CD4-positive, alpha-beta memory T cell (primary cell): ENCODE data around the gene MEF2D. TPM values are rescaled to one million over a fixed set of nuclear protein-coding genes. Genes with fewer than 3 reads are reported as not detected.

ENCODE experiments used
- CTCF ChIA-PET: fragments of 350-600 bp; sonication (Branson Sonifier 250); formaldehyde crosslinking; loops from one replicate; lab custom pipeline; 2021; ENCODE audit warnings: inconsistent platforms; ENCODE audit not compliant: partially characterized antibody; lab: Charles Lee
- POLR2A ChIA-PET: fragments of 350-600 bp; sonication (Branson Sonifier 250); formaldehyde crosslinking; loops from one replicate; lab custom pipeline; 2021; ENCODE audit not compliant: partially characterized antibody; lab: Charles Lee
- DNase-seq, 5 donors: peaks; one replicate each; pipeline versions ENCODE4 v3.0.0 to v3.0.0-alpha.2; 2020 to 2022; ENCODE audit warnings: mixed read lengths in 1 of 5
- H3K27ac ChIP-seq: one replicate; pipeline ENCODE4 v1.7.0; 2013; ENCODE audit warnings: low read depth, low read length
- H3K27me3 ChIP-seq: 2 replicates; pipeline ENCODE4 v1.7.0; 2013; ENCODE audit warnings: mild to moderate bottlenecking, low read length, moderate library complexity; ENCODE audit not compliant: insufficient read depth
- H3K36me3 ChIP-seq: 2 replicates; pipeline ENCODE4 v1.7.0; 2013; ENCODE audit warnings: mild to moderate bottlenecking, low read length, moderate library complexity; ENCODE audit not compliant: insufficient read depth
- H3K4me1 ChIP-seq: 2 replicates; pipeline ENCODE4 v1.7.0; 2013; ENCODE audit warnings: mild to moderate bottlenecking, low read length, moderate library complexity; ENCODE audit not compliant: insufficient read depth
- H3K4me3 ChIP-seq, 2 donors: one replicate each; pipeline ENCODE4 v1.7.0; 2013; ENCODE audit warnings: low read length in 2 of 2, mild to moderate bottlenecking in 1 of 2
- H3K9me3 ChIP-seq, 2 donors: one replicate each; pipeline ENCODE4 v1.7.0; 2013; ENCODE audit warnings: low read length in 2 of 2, control low read depth in 1 of 2; ENCODE audit not compliant: control insufficient read depth in 1 of 2
- H3K27ac Mint-ChIP-seq, 7 donors: one replicate each; pipeline ENCODE4 v1.8.0; 2020 to 2021; ENCODE audit warnings: mixed read lengths in 7 of 7, mild to moderate bottlenecking in 6 of 7, inconsistent platforms in 3 of 7, moderate library complexity in 3 of 7
- H3K27me3 Mint-ChIP-seq, 2 donors: one replicate each; pipeline ENCODE4 v1.8.0; 2020 to 2021; ENCODE audit warnings: mixed read lengths in 2 of 2
- H3K36me3 Mint-ChIP-seq, 2 donors: one replicate each; pipeline ENCODE4 v1.8.0; 2020 to 2021; ENCODE audit warnings: mixed read lengths in 2 of 2, inconsistent platforms in 1 of 2, mild to moderate bottlenecking in 1 of 2
- H3K4me1 Mint-ChIP-seq, 4 donors: one replicate each; pipeline ENCODE4 v1.8.0; 2020 to 2021; ENCODE audit warnings: mixed read lengths in 4 of 4, mild to moderate bottlenecking in 1 of 4
- H3K4me3 Mint-ChIP-seq, 8 donors: one replicate each; pipeline ENCODE4 v1.8.0; 2020 to 2021; ENCODE audit warnings: mixed read lengths in 8 of 8, mild to moderate bottlenecking in 7 of 8, moderate library complexity in 6 of 8, inconsistent platforms in 3 of 8
- H3K9me3 Mint-ChIP-seq, 8 donors: one replicate each; pipeline ENCODE4 v1.8.0; 2020 to 2021; ENCODE audit warnings: mixed read lengths in 8 of 8, mild to moderate bottlenecking in 5 of 8, inconsistent platforms in 3 of 8, moderate library complexity in 1 of 8
- intact Hi-C: fragments of 100-400 bp; cut with micrococcal nuclease; formaldehyde crosslinking; loops from one replicate; pipeline ENCODE4 v1.15.1; 2023
- polyA plus RNA-seq, 2 donors: library from polyadenylated mRNA; unstranded; fragments of 300-500 nt; fragmentation: Illumina TruSeq; gene quantifications; one replicate each; pipeline ENCODE4 v1.2.3, GENCODE V29; 2021
- total RNA-seq, 2 experiments: library from RNA; stranded (reverse); gene quantifications; one replicate each; pipeline ENCODE4 v1.2.3, GENCODE V29; 2021

The MEF2D gene
- total and polyA plus RNA-seq, 4 experiments from 2014 or later: 4.2 to 69.6 (median 39.4) TPM

DNA sequence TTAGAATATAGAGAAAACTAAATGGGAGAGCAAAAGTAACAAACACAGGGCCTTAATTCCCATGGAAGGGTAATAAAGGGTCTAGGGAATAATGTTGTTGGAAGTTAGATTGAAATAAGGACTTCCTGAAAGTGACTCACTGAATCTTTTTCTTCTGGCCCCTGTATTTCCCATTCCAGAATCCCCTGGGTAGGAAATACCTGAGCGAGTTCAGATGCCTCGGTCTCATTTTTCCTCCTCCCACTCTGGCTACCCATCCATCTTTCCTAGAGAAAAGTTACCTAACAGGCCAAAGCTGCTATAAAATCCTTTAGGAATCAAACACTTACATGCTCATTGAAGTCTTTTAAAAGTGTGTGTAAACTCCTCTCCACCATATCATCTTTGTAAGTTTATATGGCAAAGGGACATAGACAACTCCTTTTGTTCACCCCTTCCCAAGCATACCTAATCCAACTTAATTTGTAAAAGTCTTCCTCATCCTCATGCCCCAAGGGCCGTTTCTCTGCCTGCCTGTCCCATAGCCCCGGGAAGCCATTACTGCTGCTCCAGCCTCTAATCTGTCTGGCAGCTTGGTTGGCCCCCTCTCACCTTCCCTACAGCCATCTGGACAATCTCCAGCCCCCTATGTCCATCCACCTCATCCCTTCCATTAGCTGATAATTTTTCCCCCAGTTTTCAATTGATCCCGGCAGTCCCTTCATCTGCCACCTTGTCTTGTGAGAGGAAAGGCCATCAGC lies 3.3 kb upstream of the MEF2D start:
- peaks cover 0 to 3% (median 0%) of the 10 kb centered on the region in 8 donors for H3K9me3 Mint-ChIP-seq
- peak overlapping the region in 1 of 2 donors; percentile 47 for H3K4me3 ChIP-seq

DNA sequence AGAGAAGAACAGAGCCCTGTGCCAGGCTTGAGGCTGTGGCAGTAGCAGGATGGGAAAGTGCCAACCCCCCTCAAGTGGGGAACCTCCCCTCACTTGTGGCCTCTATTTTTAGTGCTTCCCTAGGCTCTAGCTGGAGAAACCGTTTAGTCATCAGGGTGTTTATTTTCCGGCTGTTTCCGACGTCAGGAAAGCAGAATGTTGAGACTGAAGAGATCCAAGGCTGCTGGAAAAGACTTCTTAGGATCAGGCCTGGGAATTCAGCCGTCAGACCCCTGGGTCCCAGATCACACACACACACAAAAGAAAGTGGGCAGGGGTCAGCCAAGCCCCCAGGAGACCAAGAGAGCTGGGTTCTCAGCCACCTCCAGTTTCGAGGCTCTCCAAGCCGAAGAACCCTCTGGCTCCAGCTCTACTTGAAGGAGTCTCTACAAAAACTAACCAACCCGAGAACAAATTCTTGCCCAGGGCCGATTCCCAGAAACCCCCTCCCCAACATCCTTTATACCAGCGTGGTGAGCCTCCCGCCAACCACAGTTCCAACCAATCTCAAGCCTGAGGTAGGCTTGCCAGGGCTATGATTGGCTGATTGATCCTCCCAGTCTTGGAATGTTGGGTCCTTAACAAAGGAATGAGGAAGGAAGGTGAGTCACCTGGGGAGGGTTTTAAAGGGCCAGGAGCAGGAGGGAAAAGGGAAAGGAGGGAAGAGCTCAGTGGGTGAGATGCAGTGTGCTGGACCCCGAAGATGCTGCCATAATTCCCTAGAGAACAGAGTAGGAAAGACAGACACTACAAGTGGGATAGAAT lies 2.5 kb upstream of the MEF2D start:
- H3K27ac ChIP-seq: peak overlapping the region; percentile 94
- no peaks in the 10 kb centered on the region for H3K36me3 ChIP-seq
- H3K27me3 ChIP-seq: no peaks in the 10 kb centered on the region
- Mint-ChIP-seq H3K4me1 (peaks cover 47 to 76% (median 57%) of the 10 kb centered on the region in 4 donors), H3K4me3 (peak overlapping the region in 6 of 8 donors; percentile 12 to 95 (median 52)), H3K9me3 (peaks cover 0 to 3% (median 0%) of the 10 kb centered on the region in 8 donors), H3K27ac (peak overlapping the region; percentile 95 to 100 (median 99)), H3K36me3 (peaks cover 0 to 22% of the 10 kb centered on the region in 2 donors), H3K27me3 (peaks cover 0 to 2% of the 10 kb centered on the region in 2 donors)
- intact Hi-C loops: loop anchor here (10.0 kb wide), 1 partner anchor 408 kb away; no protein-coding TSS in a partner anchor
- no peaks in the 10 kb centered on the region for H3K9me3 ChIP-seq
- no peak for DNase-seq
- ChIA-PET CTCF (interaction anchor here (0.8 to 11.5 kb wide), 5 partner anchors 17 to 124 kb away, joined by 3 to 257 read pairs (median 4); partner anchors contain the start of gene GPATCH4), POLR2A (interaction anchor here (0.8 to 14.1 kb wide), 10 partner anchors 16 to 1894 kb away, joined by 3 to 376 read pairs (median 10); partner anchors contain the start of genes ISG20L2, MRPL24, NAXE and PRCC)
- peak overlapping the region; percentile 1 to 9 for H3K4me3 ChIP-seq
- H3K4me1 ChIP-seq: peaks cover 70% of the 10 kb centered on the region

More for the DNA sequence above, 3.3 kb upstream of the MEF2D start:
- H3K27me3 ChIP-seq: no peaks in the 10 kb centered on the region
- peaks cover 69% of the 10 kb centered on the region for H3K4me1 ChIP-seq
- no peaks in the 10 kb centered on the region for H3K9me3 ChIP-seq
- H3K36me3 Mint-ChIP-seq: peaks cover 0 to 19% of the 10 kb centered on the region in 2 donors
- intact Hi-C loops: loop anchor here (10.0 kb wide), 1 partner anchor 409 kb away; no protein-coding TSS in a partner anchor
- no peaks in the 10 kb centered on the region for H3K36me3 ChIP-seq
- H3K27ac ChIP-seq: peak overlapping the region; percentile 94
- H3K27ac Mint-ChIP-seq: peak overlapping the region; percentile 95 to 100 (median 99)
- H3K4me3 Mint-ChIP-seq: peak overlapping the region in 7 of 8 donors; percentile 70 to 95 (median 82)
- peaks cover 41 to 72% (median 51%) of the 10 kb centered on the region in 4 donors for H3K4me1 Mint-ChIP-seq
- POLR2A ChIA-PET: interaction anchor here (1.0 to 14.1 kb wide), 16 partner anchors 12 to 1568 kb away, joined by 3 to 376 read pairs (median 5); partner anchors contain the start of genes ARHGEF2, GPATCH4, IQGAP3 and ISG20L2
- H3K27me3 Mint-ChIP-seq: peaks cover 0 to 2% of the 10 kb centered on the region in 2 donors
- DNase-seq: no peak
- CTCF ChIA-PET: interaction anchor here (0.8 to 11.5 kb wide), 5 partner anchors 10 to 100 kb away, joined by 3 to 257 read pairs (median 3); partner anchors contain the start of gene NAXE

DNA sequence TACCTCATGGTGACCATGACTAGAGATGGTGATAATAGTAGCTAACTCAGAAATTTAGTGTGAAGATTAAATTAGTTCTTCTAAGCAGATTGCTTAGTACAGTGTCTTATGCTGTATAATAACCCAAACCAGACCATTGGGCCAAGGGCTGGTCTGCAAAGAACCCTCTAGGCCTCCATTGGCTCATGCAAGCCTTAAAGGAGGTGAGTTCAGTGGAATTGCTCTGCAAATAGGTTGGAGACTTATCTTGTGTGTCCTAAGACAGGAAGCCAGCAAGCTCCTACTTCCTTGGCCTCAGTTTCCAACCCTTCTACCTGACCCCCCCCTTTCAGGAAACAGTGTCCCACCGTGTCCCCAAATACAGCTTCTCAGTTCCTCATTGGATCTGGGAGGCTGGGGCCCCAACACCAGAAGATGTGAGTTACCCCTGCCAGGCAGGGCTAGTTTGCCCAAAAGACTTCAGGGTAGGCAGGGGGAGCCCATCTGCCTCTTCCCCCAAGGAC lies 1.9 kb upstream of the MEF2D start:
- no peaks in the 10 kb centered on the region for H3K27me3 ChIP-seq
- H3K4me1 Mint-ChIP-seq: peaks cover 52 to 77% (median 62%) of the 10 kb centered on the region in 4 donors
- H3K27me3 Mint-ChIP-seq: peaks cover 0 to 2% of the 10 kb centered on the region in 2 donors
- DNase-seq: no peak
- peak overlapping the region; percentile 94 for H3K27ac ChIP-seq
- CTCF ChIA-PET: interaction anchor here (0.8 to 11.5 kb wide), 9 partner anchors 16 to 165 kb away, joined by 3 to 257 read pairs (median 4); partner anchors contain the start of genes CCT3 and GPATCH4
- no peaks in the 10 kb centered on the region for H3K9me3 ChIP-seq
- H3K9me3 Mint-ChIP-seq: peaks cover 0 to 3% (median 0%) of the 10 kb centered on the region in 8 donors
- intact Hi-C loops: loop anchor here (10.0 kb wide), 1 partner anchor 408 kb away; no protein-coding TSS in a partner anchor
- peaks cover 0 to 25% of the 10 kb centered on the region in 2 donors for H3K36me3 Mint-ChIP-seq
- peak overlapping the region; percentile 45 to 95 (median 84) for H3K4me3 Mint-ChIP-seq
- peak overlapping the region; percentile 0 to 1 for H3K4me3 ChIP-seq
- POLR2A ChIA-PET: interaction anchor here (0.8 to 14.1 kb wide), 11 partner anchors 16 to 1894 kb away, joined by 3 to 376 read pairs (median 10); partner anchors contain the start of genes IQGAP3, MRPL24, NAXE and PMF1
- peaks cover under 1% of the 10 kb centered on the region for H3K36me3 ChIP-seq
- peak overlapping the region; percentile 95 to 100 (median 99) for H3K27ac Mint-ChIP-seq
- H3K4me1 ChIP-seq: peaks cover 71% of the 10 kb centered on the region

DNA sequence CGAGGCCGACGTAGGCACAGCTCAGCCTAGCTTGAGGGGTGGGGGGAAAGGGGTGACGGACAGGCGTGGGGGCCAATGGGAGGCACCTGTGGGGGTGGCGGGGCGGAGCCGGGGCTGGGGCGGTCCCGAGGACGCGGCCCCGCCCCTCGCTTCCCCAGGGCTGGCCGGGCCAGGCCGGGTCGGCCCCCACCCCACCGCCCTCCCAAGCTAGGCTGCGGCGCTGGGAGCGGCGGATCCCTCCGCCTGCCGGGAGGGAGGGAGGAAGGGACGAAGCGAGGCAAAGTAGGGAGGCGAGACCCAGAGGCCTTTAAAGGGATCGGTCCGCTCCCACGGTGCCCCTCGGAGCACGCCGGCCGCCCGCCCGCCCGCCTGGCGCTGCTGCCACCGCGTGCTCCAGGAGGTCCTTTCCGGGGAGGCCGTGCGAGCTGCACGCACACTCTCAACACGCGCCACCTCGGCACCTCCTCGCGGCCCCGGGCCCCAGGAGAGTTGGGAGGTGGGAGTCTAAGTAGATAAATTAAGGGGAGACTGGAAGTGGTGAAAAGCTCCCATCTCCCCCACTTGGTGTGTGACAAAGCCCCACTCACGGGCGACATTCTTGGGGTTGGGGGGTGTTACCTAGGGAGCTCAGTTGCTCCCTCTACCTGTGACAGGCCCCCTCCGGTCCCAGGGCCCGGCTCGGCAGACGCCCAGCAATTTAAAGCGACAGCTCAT lies 375 bp upstream of the MEF2D start:
- CTCF ChIA-PET: interaction anchor here (0.7 to 11.5 kb wide), 20 partner anchors 15 to 163 kb away, joined by 3 to 257 read pairs (median 4); partner anchors contain the start of genes CCT3 and NAXE

DNA sequence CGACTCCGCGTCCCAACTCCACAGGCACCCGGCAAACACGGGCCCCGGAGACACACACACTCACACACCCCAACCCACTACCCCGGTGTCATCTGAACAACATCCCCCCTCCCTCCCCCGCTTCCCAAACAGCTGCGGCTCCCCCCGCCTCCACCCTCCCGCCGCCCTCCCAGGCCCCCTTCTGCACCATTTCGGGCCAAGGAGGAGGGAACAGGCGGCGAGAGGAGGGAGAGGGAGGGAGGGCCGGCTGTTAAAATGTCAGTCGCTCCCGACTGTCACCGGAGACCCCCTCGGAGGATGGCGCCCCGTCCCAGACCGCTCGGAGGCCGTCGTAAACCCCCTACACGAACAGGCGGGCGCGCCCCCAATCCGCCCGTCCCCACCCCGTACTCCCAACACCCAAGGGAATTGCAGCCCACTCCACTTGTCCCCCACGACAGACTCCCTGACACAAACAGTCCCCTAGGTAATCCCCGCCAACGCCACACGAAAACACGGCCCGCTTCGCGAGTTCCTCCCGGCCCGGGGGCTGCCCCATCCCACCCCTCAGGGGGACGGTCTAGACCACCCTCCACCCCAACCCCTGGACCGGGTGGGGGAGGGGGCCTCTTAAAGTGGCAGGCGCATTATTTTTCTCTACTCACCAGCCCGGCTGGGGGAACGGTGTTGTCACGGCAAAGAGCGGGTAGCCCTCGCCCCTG lies 583 bp downstream of the MEF2D start:
- H3K27me3 ChIP-seq: no peaks in the 10 kb centered on the region
- H3K36me3 Mint-ChIP-seq: peaks cover 3 to 40% of the 10 kb centered on the region in 2 donors
- peak overlapping the region; percentile 90 to 96 (median 94) for H3K4me3 Mint-ChIP-seq
- H3K27ac ChIP-seq: peak overlapping the region; percentile 94
- POLR2A ChIA-PET: interaction anchor here (0.8 to 14.1 kb wide), 28 partner anchors 9 to 523 kb away, joined by 3 to 376 read pairs (median 6); partner anchors contain the start of genes GPATCH4, HDGF, IQGAP3 and ISG20L2
- peak overlapping the region; percentile 87 to 97 (median 95) for H3K27ac Mint-ChIP-seq
- no peaks in the 10 kb centered on the region for H3K9me3 ChIP-seq
- H3K36me3 ChIP-seq: peaks cover 3% of the 10 kb centered on the region
- H3K9me3 Mint-ChIP-seq: no peaks in the 10 kb centered on the region
- no peaks in the 10 kb centered on the region for H3K27me3 Mint-ChIP-seq
- H3K4me1 ChIP-seq: peaks cover 81% of the 10 kb centered on the region
- peaks cover 59 to 83% (median 71%) of the 10 kb centered on the region in 4 donors for H3K4me1 Mint-ChIP-seq
- H3K4me3 ChIP-seq: peak overlapping the region; percentile 79 to 85
- CTCF ChIA-PET: interaction anchor here (0.7 to 11.5 kb wide), 6 partner anchors 14 to 109 kb away, joined by 3 to 257 read pairs (median 6); partner anchors contain the start of gene NAXE
- DNase-seq: peak; percentile 20 to 68 (median 29)
- intact Hi-C loops: loop anchor here (1.0 to 10.0 kb wide), 4 partner anchors 20 to 405 kb away; partner anchors contain the start of gene GPATCH4

More for the DNA sequence above, 375 bp upstream of the MEF2D start:
- peaks cover 3% of the 10 kb centered on the region for H3K36me3 ChIP-seq
- H3K4me1 Mint-ChIP-seq: peaks cover 63 to 83% (median 71%) of the 10 kb centered on the region in 4 donors
- POLR2A ChIA-PET: interaction anchor here (0.6 to 14.1 kb wide), 38 partner anchors 8 to 524 kb away, joined by 3 to 376 read pairs (median 5); partner anchors contain the start of genes GPATCH4, HDGF, IQGAP3 and ISG20L2
- DNase-seq: peak; percentile 91 to 96 (median 93)
- peak overlapping the region; percentile 79 to 85 for H3K4me3 ChIP-seq
- H3K27ac Mint-ChIP-seq: peak overlapping the region; percentile 96 to 100 (median 99)
- no peaks in the 10 kb centered on the region for H3K27me3 ChIP-seq
- H3K27ac ChIP-seq: peak overlapping the region; percentile 94
- peaks cover 78% of the 10 kb centered on the region for H3K4me1 ChIP-seq
- peak overlapping the region; percentile 90 to 98 (median 94) for H3K4me3 Mint-ChIP-seq
- peaks cover 0 to 2% of the 10 kb centered on the region in 2 donors for H3K27me3 Mint-ChIP-seq
- intact Hi-C loops: loop anchor here (1.0 to 10.0 kb wide), 5 partner anchors 12 to 406 kb away; partner anchors contain the start of gene GPATCH4
- peaks cover 0 to 3% (median 0%) of the 10 kb centered on the region in 8 donors for H3K9me3 Mint-ChIP-seq
- H3K36me3 Mint-ChIP-seq: peaks cover 0 to 35% of the 10 kb centered on the region in 2 donors
- no peaks in the 10 kb centered on the region for H3K9me3 ChIP-seq
